Trophoblast cell (in vitro differentiated cells and primary cell): Measurements from ENCODE around the gene ACAD10.
A peak's percentile ranks its signal among the peaks of the same experiment; 100 is the strongest.

Experiments
- DNase-seq, 2 donors: peaks; one replicate each; pipeline ENCODE4 v3.0.0-alpha.2; 2016
- H2AFZ ChIP-seq: 2 replicates; pipeline ENCODE4 v1.6.1; 2013; ENCODE audit warnings: low read length, moderate library complexity, mild to moderate bottlenecking; ENCODE audit not compliant: insufficient read depth, poor library complexity
- H2AK5ac ChIP-seq: 2 replicates; pipeline ENCODE4 v1.6.1; 2013; ENCODE audit warnings: mild to moderate bottlenecking, low read length
- H2BK120ac ChIP-seq: 2 replicates; pipeline ENCODE4 v1.6.1; 2013; ENCODE audit warnings: low read length, mild to moderate bottlenecking, moderate library complexity; ENCODE audit not compliant: insufficient read depth, poor library complexity
- H2BK12ac ChIP-seq: 2 replicates; pipeline ENCODE4 v1.6.1; 2013; ENCODE audit warnings: mild to moderate bottlenecking, low read length, moderate library complexity
- H2BK5ac ChIP-seq: 2 replicates; pipeline ENCODE4 v1.6.1; 2013; ENCODE audit warnings: low read length, low read depth, moderate library complexity, mild to moderate bottlenecking; ENCODE audit not compliant: poor library complexity
- H3K14ac ChIP-seq: 2 replicates; pipeline ENCODE4 v1.6.1; 2013; ENCODE audit warnings: mild to moderate bottlenecking, low read length
- H3K18ac ChIP-seq: 2 replicates; pipeline ENCODE4 v1.6.1; 2013; ENCODE audit warnings: mild to moderate bottlenecking, low read length
- H3K23ac ChIP-seq: 2 replicates; pipeline ENCODE4 v1.6.1; 2013; ENCODE audit warnings: low read length
- H3K27ac ChIP-seq: 2 replicates; pipeline ENCODE4 v1.5.1; 2013; ENCODE audit warnings: low read depth, mild to moderate bottlenecking, inconsistent platforms, low read length, moderate library complexity
- H3K27me3 ChIP-seq: 2 replicates; pipeline ENCODE4 v1.6.1; 2013; ENCODE audit warnings: inconsistent platforms, mild to moderate bottlenecking, low read length, moderate library complexity; ENCODE audit not compliant: insufficient read depth
- H3K36me3 ChIP-seq, 2 experiments: 1 replicate in 1 of 2; 2 replicates in 1 of 2; pipeline ENCODE4 v1.6.1; 2013; ENCODE audit warnings: low read length in 2 of 2, mild to moderate bottlenecking in 2 of 2, moderate library complexity in 1 of 2; ENCODE audit not compliant: insufficient read depth in 2 of 2, control insufficient read depth in 1 of 2
- H3K4ac ChIP-seq: 2 replicates; pipeline ENCODE4 v1.6.1; 2013; ENCODE audit warnings: low read depth, mild to moderate bottlenecking, low read length, moderate library complexity
- H3K4me1 ChIP-seq, 2 experiments: 1 replicate in 1 of 2; 2 replicates in 1 of 2; pipeline ENCODE4 v1.6.1; 2013; ENCODE audit warnings: low read length in 2 of 2, mild to moderate bottlenecking in 2 of 2, moderate library complexity in 1 of 2; ENCODE audit not compliant: insufficient read depth in 2 of 2, control insufficient read depth in 1 of 2
- H3K4me2 ChIP-seq: 2 replicates; pipeline ENCODE4 v1.6.1; 2013; ENCODE audit warnings: inconsistent platforms, mild to moderate bottlenecking, low read length, moderate library complexity
- H3K4me3 ChIP-seq: 2 replicates; pipeline ENCODE4 v1.5.1; 2013; ENCODE audit warnings: mild to moderate bottlenecking, low read depth, low read length, inconsistent platforms
- H3K79me1 ChIP-seq: one replicate; pipeline ENCODE4 v1.6.1; 2013; ENCODE audit warnings: low read length
- H3K79me2 ChIP-seq: 2 replicates; pipeline ENCODE4 v1.6.1; 2013; ENCODE audit warnings: low read length, mild to moderate bottlenecking; ENCODE audit not compliant: control insufficient read depth, insufficient read depth, poor library complexity
- H3K9ac ChIP-seq: 2 replicates; pipeline ENCODE4 v1.6.1; 2013; ENCODE audit warnings: mild to moderate bottlenecking, low read length
- H3K9me3 ChIP-seq: 2 replicates; pipeline ENCODE4 v1.6.1; 2013; ENCODE audit warnings: low read depth, mild to moderate bottlenecking, control low read depth, inconsistent platforms, low read length; ENCODE audit not compliant: insufficient read depth
- H4K12ac ChIP-seq: 2 replicates; pipeline ENCODE4 v1.6.1; 2013; ENCODE audit warnings: low read depth, mild to moderate bottlenecking, low read length, moderate library complexity
- H4K8ac ChIP-seq: 2 replicates; pipeline ENCODE4 v1.6.1; 2013; ENCODE audit warnings: low read depth, mild to moderate bottlenecking, low read length, moderate library complexity
- H4K91ac ChIP-seq: one replicate; pipeline ENCODE4 v1.6.1; 2013; ENCODE audit warnings: low read depth, mild to moderate bottlenecking, low read length, moderate library complexity
- WGBS: extraction: QIAGEN DNeasy Blood & Tissue Kit; methylation state at CpG from one replicate; pipeline ENCODE4 v1.1.7; 2013; ENCODE audit warnings: missing lambda C conversion rate; ENCODE audit not compliant: insufficient read length, insufficient coverage; ENCODE audit errors: extremely low coverage; 5-methylcytosine and 5-hydroxymethylcytosine counted together

ACAD10 gene

GRCh38 chr12:111642681-111643426 lies 43.0 kb upstream of the ACAD10 start:
- Histone ChIP-seq H3K27me3 (no peaks in the 10 kb centered on the region), H3K4me2 (no peak overlapping the region), H3K18ac (no peak overlapping the region), H2BK12ac (no peak overlapping the region), H3K9me3 (peaks cover 4% of the 10 kb centered on the region), H3K23ac (no peak overlapping the region), H4K91ac (no peak overlapping the region), H3K4me3 (no peak overlapping the region), H3K14ac (no peak overlapping the region), H2AK5ac (no peak overlapping the region), H3K9ac (no peak overlapping the region), H4K8ac (no peak overlapping the region), H2AFZ (no peak overlapping the region), H3K27ac (no peak overlapping the region), H3K4me1 (peaks cover 12 to 16% of the 10 kb centered on the region in 2 experiments), H3K36me3 (peaks cover 7 to 12% of the 10 kb centered on the region in 2 experiments), H4K12ac (no peak overlapping the region), H3K79me2 (no peaks in the 10 kb centered on the region), H3K79me1 (peaks cover 2% of the 10 kb centered on the region), H2BK5ac (no peak overlapping the region), H3K4ac (no peak overlapping the region), H2BK120ac (no peak overlapping the region)
- no CpG with 5 or more reads among the region's 4 CpGs for WGBS
- peak in 1 of 2 donors; percentile 46 for DNase-seq

DNA sequence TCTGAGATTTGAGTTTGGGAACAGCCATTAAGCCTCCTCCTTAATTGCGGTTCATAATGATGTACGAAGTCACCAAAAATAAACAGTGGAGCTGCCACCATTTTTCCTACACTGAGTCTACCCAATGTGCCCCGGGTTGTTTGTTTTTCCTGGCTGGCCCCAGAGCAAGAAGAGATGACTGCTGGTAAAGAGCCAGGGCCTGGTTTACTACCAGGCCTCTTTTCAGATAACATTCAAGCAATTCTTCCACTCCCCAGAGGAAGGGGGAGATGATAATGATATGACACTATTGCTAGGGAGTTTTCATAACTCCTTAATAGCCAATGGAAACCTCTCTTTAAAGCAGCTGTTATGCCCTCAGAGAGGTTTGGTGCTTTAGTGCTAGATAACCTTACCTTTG lies 42.4 kb upstream of the ACAD10 start:
- Histone ChIP-seq H2BK5ac (no peak overlapping the region), H2BK120ac (no peak overlapping the region), H3K18ac (no peak overlapping the region), H3K36me3 (peaks cover 6 to 12% of the 10 kb centered on the region in 2 experiments), H3K14ac (no peak overlapping the region), H2BK12ac (no peak overlapping the region), H2AK5ac (no peak overlapping the region), H3K79me2 (no peaks in the 10 kb centered on the region), H3K27ac (peak overlapping the region; percentile 22), H3K4me1 (peaks cover 12 to 16% of the 10 kb centered on the region in 2 experiments), H3K23ac (no peak overlapping the region), H3K9ac (no peak overlapping the region), H3K4me2 (no peak overlapping the region), H3K4me3 (no peak overlapping the region), H3K4ac (no peak overlapping the region), H4K12ac (no peak overlapping the region), H4K8ac (no peak overlapping the region), H3K9me3 (peaks cover 4% of the 10 kb centered on the region), H3K27me3 (no peaks in the 10 kb centered on the region), H3K79me1 (peaks cover 2% of the 10 kb centered on the region), H4K91ac (no peak overlapping the region), H2AFZ (no peak overlapping the region)
- WGBS = no CpG with 5 or more reads among the region's 3 CpGs
- peak; percentile 26 to 57 for DNase-seq

- no peak overlapping the region for H2AK5ac ChIP-seq
- H2BK12ac ChIP-seq = no peak overlapping the region
- H3K4me2 ChIP-seq = no peak overlapping the region
- DNase-seq = peak; percentile 86 to 99
- H3K79me1 ChIP-seq = peaks cover 2% of the 10 kb centered on the region
- H4K91ac ChIP-seq = peak overlapping the region; percentile 2
- H3K14ac ChIP-seq = no peak overlapping the region
- H3K27ac ChIP-seq = peak overlapping the region; percentile 72
- H3K79me2 ChIP-seq = no peaks in the 10 kb centered on the region
- peaks cover 12 to 18% of the 10 kb centered on the region in 2 experiments for H3K36me3 ChIP-seq
- no peak overlapping the region for H3K4ac ChIP-seq
- H2BK5ac ChIP-seq = no peak overlapping the region
- no peak overlapping the region for H4K12ac ChIP-seq
- no peak overlapping the region for H3K23ac ChIP-seq
- H4K8ac ChIP-seq = no peak overlapping the region
- peaks cover 12 to 16% of the 10 kb centered on the region in 2 experiments for H3K4me1 ChIP-seq
- no CpG with 5 or more reads among the region's 5 CpGs for WGBS
- H3K18ac ChIP-seq = no peak overlapping the region
- no peak overlapping the region for H3K9ac ChIP-seq
- H2BK120ac ChIP-seq = no peak overlapping the region
- no peak overlapping the region for H3K4me3 ChIP-seq
- H2AFZ ChIP-seq = no peak overlapping the region
- peaks cover 4% of the 10 kb centered on the region for H3K9me3 ChIP-seq
- no peaks in the 10 kb centered on the region for H3K27me3 ChIP-seq
These were observed 40.4 kb upstream of the ACAD10 start for GRCh38 chr12:111645433-111645832.

- H2AFZ ChIP-seq = no peak overlapping the region
- no peak overlapping the region for H4K8ac ChIP-seq
- no peak overlapping the region for H3K23ac ChIP-seq
- no peak overlapping the region for H4K91ac ChIP-seq
- H2BK5ac ChIP-seq = no peak overlapping the region
- H3K9me3 ChIP-seq = no peaks in the 10 kb centered on the region
- DNase-seq = no peak
- H3K27me3 ChIP-seq = no peaks in the 10 kb centered on the region
- peak overlapping the region; percentile 19 for H3K9ac ChIP-seq
- H2AK5ac ChIP-seq = no peak overlapping the region
- no peak overlapping the region for H3K18ac ChIP-seq
- no peak overlapping the region for H2BK12ac ChIP-seq
- WGBS = no CpG with 5 or more reads among the region's 7 CpGs
- no peak overlapping the region for H3K4me3 ChIP-seq
- peaks cover 29 to 39% of the 10 kb centered on the region in 2 experiments for H3K36me3 ChIP-seq
- H2BK120ac ChIP-seq = no peak overlapping the region
- H3K4me2 ChIP-seq = no peak overlapping the region
- no peak overlapping the region for H3K27ac ChIP-seq
- no peak overlapping the region for H3K14ac ChIP-seq
- peaks cover 2 to 7% of the 10 kb centered on the region in 2 experiments for H3K4me1 ChIP-seq
- no peaks in the 10 kb centered on the region for H3K79me2 ChIP-seq
- H3K4ac ChIP-seq = no peak overlapping the region
- H3K79me1 ChIP-seq = no peaks in the 10 kb centered on the region
- no peak overlapping the region for H4K12ac ChIP-seq
These were observed 34.9 kb upstream of the ACAD10 start for GRCh38 chr12:111650912-111651311.
